Prostate gland (tissue), 2 donors: ENCODE results near the gene APBB1. TPM values are rescaled to one million over a fixed set of nuclear protein-coding genes. Genes with fewer than 3 reads are reported as not detected.

Source experiments
- DNase-seq: peaks from one replicate; pipeline ENCODE4 v3.0.0-alpha.2; 2019; ENCODE audit warnings: low spot score
- H3K27ac ChIP-seq, 2 donors: fragments of 200-600 bp; sonication (generic); 2 replicates each; pipeline ENCODE4 v1.5.1; 2017 to 2019
- H3K27me3 ChIP-seq: fragments of 200-600 bp; sonication (generic); replicated peaks from 2 replicates; pipeline ENCODE4 v1.5.1; 2019; ENCODE audit not compliant: insufficient read depth
- H3K36me3 ChIP-seq, 2 donors: fragments of 200-600 bp; sonication (generic); 1 replicate in 1 of 2; 2 replicates in 1 of 2; pipeline versions ENCODE4 v1.5.1 to v1.8.1; 2017 to 2019
- H3K4me1 ChIP-seq: fragments of 200-600 bp; sonication (generic); replicated peaks from 2 replicates; pipeline ENCODE4 v1.5.1; 2019
- H3K4me3 ChIP-seq, 2 donors: fragments of 200-600 bp; sonication (generic); 2 replicates each; pipeline ENCODE4 v1.5.1; 2017 to 2019
- H3K9me3 ChIP-seq: fragments of 200-600 bp; sonication (generic); 2 replicates; pipeline ENCODE4 v1.5.1; 2017
- POLR2A ChIP-seq: fragments of 450-650 bp; IDR thresholded peaks from one replicate; pipeline ENCODE4 v1.6.1; 2016; ENCODE audit warnings: antibody characterized with exemption, mild to moderate bottlenecking
- POLR2AphosphoS5 ChIP-seq: sonication (generic); formaldehyde crosslinking; IDR thresholded peaks from one replicate; pipeline ENCODE4 v1.6.1; 2017; ENCODE audit warnings: antibody characterized with exemption
- WGBS: methylation state at CpG from one replicate; pipeline ENCODE4 v1.1.5; 2018; 5-methylcytosine and 5-hydroxymethylcytosine counted together
- intact Hi-C: fragments of 100-400 bp; cut with DNase I; formaldehyde crosslinking; loops from one replicate; pipeline ENCODE4 v1.14.2; 2022
- total RNA-seq, 2 donors: library from RNA; depleted of rRNA; stranded (reverse); fragments of >200 nt; gene quantifications; one replicate each; pipeline ENCODE4 v1.1.0, GENCODE V29; 2016
- TF ChIP-seq, protein P1 (sequence below), 4 experiments: fragments of 200-600 bp in 2 of 4; fragments of 450-650 bp in 2 of 4; sonication (generic) in 2 of 4; IDR thresholded peaks; 1 replicate in 3 of 4; 2 replicates in 1 of 4; pipeline ENCODE4 v1.5.1; 2016 to 2019; ENCODE audit warnings: antibody characterized with exemption in 4 of 4, mild to moderate bottlenecking in 2 of 4, moderate library complexity in 2 of 4

APBB1 gene
- total RNA-seq, 2 donors from 2014 or later: 35.4 to 65.5 TPM

DNA sequence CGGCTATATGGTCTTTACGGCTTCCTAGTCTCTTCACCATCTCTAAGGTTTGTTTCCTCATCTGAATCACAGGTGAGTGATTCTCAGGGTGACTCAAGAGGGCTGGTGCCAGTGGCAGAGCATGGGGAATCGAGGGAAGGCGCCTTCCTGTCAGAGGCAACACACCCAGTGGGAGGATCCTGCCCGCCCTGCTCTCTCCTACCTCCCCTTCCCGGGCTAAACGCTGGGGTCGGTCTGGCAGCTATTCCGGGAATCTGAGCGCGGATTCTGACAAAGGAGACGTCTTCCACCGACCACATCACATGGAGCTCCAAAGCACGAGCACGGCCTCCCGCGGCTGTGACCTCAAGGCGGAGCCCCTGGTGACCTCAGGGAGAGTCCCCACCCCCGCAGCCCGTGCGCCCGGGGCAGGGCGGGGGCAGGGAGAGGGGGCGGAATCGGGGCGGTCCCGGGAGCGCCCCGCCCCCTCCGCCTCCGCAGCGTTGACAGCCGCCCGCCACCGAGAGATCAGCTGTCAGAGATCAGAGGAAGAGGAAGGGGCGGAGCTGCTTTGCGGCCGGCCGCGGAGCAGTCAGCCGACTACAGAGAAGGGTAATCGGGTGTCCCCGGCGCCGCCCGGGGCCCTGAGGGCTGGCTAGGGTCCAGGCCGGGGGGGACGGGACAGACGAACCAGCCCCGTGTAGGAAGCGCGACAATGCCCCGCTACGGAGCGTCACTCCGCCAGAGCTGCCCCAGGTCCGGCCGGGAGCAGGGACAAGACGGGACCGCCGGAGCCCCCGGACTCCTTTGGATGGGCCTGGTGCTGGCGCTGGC is 28.8 kb downstream of the APBB1 start, which contains the start of gene SMPD1:
SMPD1 (plus strand) TSS at position 570 of the 813 bp plus-strand sequence; CDS start at position 695, 125 bp downstream.
- Histone ChIP-seq H3K4me1 (no peaks in the 10 kb centered on the region), H3K27ac (peak within 1 kb of the TSS; percentile 82 to 92), H3K36me3 (no peaks in the 10 kb centered on the region), H3K9me3 (no peaks in the 10 kb centered on the region), H3K27me3 (no peaks in the 10 kb centered on the region), H3K4me3 (peak within 1 kb of the TSS; percentile 66 to 85)
- under 1% methylated on average over 41 of the region's 63 CpGs for WGBS
- intact Hi-C loops: no loop called here
- peak; percentile 93 for DNase-seq
- peak; percentile 83 for TF ChIP-seq POLR2A
- TF ChIP-seq POLR2AphosphoS5: peak; percentile 90
- TF ChIP-seq, protein P1, sequence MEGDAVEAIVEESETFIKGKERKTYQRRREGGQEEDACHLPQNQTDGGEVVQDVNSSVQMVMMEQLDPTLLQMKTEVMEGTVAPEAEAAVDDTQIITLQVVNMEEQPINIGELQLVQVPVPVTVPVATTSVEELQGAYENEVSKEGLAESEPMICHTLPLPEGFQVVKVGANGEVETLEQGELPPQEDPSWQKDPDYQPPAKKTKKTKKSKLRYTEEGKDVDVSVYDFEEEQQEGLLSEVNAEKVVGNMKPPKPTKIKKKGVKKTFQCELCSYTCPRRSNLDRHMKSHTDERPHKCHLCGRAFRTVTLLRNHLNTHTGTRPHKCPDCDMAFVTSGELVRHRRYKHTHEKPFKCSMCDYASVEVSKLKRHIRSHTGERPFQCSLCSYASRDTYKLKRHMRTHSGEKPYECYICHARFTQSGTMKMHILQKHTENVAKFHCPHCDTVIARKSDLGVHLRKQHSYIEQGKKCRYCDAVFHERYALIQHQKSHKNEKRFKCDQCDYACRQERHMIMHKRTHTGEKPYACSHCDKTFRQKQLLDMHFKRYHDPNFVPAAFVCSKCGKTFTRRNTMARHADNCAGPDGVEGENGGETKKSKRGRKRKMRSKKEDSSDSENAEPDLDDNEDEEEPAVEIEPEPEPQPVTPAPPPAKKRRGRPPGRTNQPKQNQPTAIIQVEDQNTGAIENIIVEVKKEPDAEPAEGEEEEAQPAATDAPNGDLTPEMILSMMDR (IDR thresholded peaks at IDR 0.05): no peak

- DNase-seq: no peak
- intact Hi-C loops: no loop called here
- Histone ChIP-seq H3K36me3 (no peaks in the 10 kb centered on the region), H3K27ac (no peak overlapping the region), H3K4me1 (no peaks in the 10 kb centered on the region), H3K4me3 (no peak overlapping the region), H3K9me3 (no peaks in the 10 kb centered on the region), H3K27me3 (no peaks in the 10 kb centered on the region)
- 76% methylated on average over 1 of the region's 1 CpG for WGBS
- TF ChIP-seq POLR2A: no peak
- TF ChIP-seq, protein P1 (IDR thresholded peaks at IDR 0.05): no peak
- TF ChIP-seq POLR2AphosphoS5: no peak
Measured at GRCh38 chr11:6388748-6389147, 30.1 kb downstream of the APBB1 start.

DNA sequence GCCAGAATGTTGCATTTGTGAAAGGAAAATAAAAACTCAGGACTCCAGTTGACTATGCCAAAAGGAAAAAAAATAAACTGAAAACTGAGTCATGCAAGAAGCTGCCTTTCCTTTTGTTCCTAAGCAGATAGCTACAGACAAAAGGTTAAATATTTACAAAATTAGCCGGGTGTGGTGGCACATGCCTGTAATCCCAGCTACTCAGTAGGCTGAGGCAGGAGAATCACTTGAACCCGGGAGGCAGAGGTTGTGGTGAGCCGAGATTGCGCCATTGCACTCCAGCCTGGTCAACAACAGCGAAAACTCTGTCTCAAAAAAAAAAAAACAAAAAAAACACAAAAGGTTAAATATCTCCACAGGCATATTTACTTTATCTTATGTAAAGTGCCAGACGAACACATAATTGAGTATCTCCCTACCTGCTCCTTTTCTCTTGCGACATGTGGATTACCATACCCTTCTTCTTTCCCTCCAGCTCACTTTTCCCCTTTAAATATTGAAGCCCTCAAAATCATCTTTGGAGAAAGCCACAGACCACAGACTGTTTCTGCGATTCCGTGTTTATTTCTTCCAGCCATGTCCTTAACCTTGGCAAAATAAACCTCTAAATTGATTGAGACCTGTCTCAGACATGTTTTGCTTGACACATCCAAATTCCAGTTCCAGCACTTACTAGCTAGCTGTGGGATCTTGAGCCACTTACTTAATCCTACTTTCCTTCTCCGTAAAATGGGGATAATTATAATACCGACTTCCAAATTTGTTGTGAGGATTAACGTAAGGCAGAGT is 30.9 kb downstream of the APBB1 start:
- intact Hi-C loops: no loop called here
- Histone ChIP-seq H3K4me1 (no peaks in the 10 kb centered on the region), H3K27ac (no peak overlapping the region), H3K36me3 (no peaks in the 10 kb centered on the region), H3K27me3 (no peaks in the 10 kb centered on the region), H3K9me3 (no peaks in the 10 kb centered on the region), H3K4me3 (no peak overlapping the region)
- TF ChIP-seq, protein P1 (IDR thresholded peaks at IDR 0.05): no peak
- no peak for TF ChIP-seq POLR2A
- TF ChIP-seq POLR2AphosphoS5: no peak
- no peak for DNase-seq
- WGBS: 61% methylated on average over 12 of the region's 12 CpGs

- WGBS: 90% methylated on average over 7 of the region's 7 CpGs
- Histone ChIP-seq H3K27ac (no peak overlapping the region), H3K36me3 (no peaks in the 10 kb centered on the region), H3K27me3 (no peaks in the 10 kb centered on the region), H3K9me3 (no peaks in the 10 kb centered on the region), H3K4me1 (no peaks in the 10 kb centered on the region), H3K4me3 (no peak overlapping the region)
- TF ChIP-seq POLR2AphosphoS5 (no peak), POLR2A (no peak)
- TF ChIP-seq, protein P1 (IDR thresholded peaks at IDR 0.05): no peak
- DNase-seq: no peak
- intact Hi-C loops: no loop called here
Measured at GRCh38 chr11:6385046-6385777, 33.7 kb downstream of the APBB1 start.
